Adrenal gland (tissue), 5 donors: ENCODE measurements around the gene NEK8.

Experiments
- POLR2A ChIP-seq, 2 donors: fragments of 450-650 bp; IDR thresholded peaks; one replicate each; pipeline ENCODE4 v1.6.1; 2017; ENCODE audit warnings: antibody characterized with exemption in 2 of 2, mild to moderate bottlenecking in 2 of 2, moderate library complexity in 1 of 2
- TF ChIP-seq, protein P1 (sequence below), 6 experiments: fragments of 450-650 bp in 4 of 6; fragments of 200-600 bp in 2 of 6; sonication (generic) in 1 of 6; IDR thresholded peaks; 1 replicate in 5 of 6; 2 replicates in 1 of 6; pipeline versions ENCODE4 v1.5.1 to v1.8.0; 2016 to 2021; ENCODE audit warnings: antibody characterized with exemption in 6 of 6, mild to moderate bottlenecking in 2 of 6, moderate library complexity in 1 of 6
- donor health status: DM: no; HTN: no; CAD: no.

DNA sequence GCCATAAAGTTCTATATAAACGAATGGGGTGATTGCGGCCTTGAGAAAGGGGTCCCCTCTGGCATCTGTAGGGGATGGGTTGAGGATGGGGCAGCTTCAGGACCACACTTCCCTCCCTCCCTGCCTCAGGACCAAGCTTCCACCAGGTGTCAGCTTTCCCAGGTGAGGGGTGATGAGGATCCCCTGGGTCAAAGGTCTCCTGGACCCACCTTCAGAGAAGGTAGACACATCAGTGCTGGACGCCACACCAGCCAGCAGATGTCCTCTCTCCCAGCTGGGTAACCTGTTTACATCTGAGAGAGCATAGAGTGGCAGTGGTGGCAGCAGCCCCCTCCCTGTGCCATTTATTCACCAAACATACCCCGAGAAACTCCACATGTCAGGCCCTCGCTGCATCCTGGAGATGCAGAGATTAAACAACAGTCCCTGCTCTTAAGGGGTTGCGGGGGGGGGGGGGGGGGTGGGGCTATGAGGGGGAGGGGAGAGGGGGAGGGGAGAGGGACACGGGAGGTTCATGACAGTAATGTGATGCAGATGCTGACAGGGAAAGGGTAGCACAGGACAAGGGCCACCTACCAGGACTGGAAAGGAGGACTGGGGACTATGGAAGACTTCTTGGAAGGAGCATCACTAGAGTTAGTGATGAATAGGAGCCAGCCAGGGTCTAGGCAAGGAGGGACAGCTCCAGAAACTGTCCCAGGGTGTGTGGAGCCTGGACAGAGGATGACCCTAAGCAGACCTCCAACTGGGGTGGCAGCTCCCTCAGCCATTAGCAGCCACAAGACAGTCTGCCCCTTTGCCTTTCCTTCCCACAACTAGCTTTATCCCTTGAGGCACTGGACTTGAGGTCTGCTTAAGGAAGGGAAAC, 21.9 kb upstream of the NEK8 start:
- TF ChIP-seq, protein P1, sequence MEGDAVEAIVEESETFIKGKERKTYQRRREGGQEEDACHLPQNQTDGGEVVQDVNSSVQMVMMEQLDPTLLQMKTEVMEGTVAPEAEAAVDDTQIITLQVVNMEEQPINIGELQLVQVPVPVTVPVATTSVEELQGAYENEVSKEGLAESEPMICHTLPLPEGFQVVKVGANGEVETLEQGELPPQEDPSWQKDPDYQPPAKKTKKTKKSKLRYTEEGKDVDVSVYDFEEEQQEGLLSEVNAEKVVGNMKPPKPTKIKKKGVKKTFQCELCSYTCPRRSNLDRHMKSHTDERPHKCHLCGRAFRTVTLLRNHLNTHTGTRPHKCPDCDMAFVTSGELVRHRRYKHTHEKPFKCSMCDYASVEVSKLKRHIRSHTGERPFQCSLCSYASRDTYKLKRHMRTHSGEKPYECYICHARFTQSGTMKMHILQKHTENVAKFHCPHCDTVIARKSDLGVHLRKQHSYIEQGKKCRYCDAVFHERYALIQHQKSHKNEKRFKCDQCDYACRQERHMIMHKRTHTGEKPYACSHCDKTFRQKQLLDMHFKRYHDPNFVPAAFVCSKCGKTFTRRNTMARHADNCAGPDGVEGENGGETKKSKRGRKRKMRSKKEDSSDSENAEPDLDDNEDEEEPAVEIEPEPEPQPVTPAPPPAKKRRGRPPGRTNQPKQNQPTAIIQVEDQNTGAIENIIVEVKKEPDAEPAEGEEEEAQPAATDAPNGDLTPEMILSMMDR (IDR thresholded peaks at IDR 0.05): no peak
- no peak for TF ChIP-seq POLR2A (IDR thresholded peaks at IDR 0.05)
